Fibroblast of gingiva (primary cell): ENCODE measurements around the gene ZNF35.
"Not testable (repeated sequence)": the region's sequence is repeated elsewhere in the genome, so short reads cannot be mapped to it uniquely, and the experiment has no call there.

ENCODE experiments used
- DNase-seq: peaks from one replicate; pipeline ENCODE4 v3.0.0-alpha.2; 2011; ENCODE audit warnings: low read depth

The ZNF35 gene

GRCh38 chr3:44648564-44649229 lies at the start of gene ZNF35:
Gene ZNF35, plus strand, starts transcription at chr3:44648732. Its CDS starts 2,336 bp downstream, at chr3:44651068.
- DNase-seq, result peak; percentile 90

GRCh38 chr3:44601749-44602148 lies 46.8 kb upstream of the ZNF35 start:
- no peak for DNase-seq

GRCh38 chr3:44612678-44613077 lies 35.9 kb upstream of the ZNF35 start:
- no peak for DNase-seq

- DNase-seq, result peak; percentile 91
Measured at GRCh38 chr3:44624749-44625480, 23.6 kb upstream of the ZNF35 start, which contains the start of gene ZNF197. Gene ZNF197, plus strand, starts transcription at chr3:44625036. Its CDS starts 4,119 bp downstream, at chr3:44629155.

GRCh38 chr3:44628716-44629115 lies 19.8 kb upstream of the ZNF35 start:
- no peak for DNase-seq

- no peak for DNase-seq
Measured at GRCh38 chr3:44632193-44632592, 16.3 kb upstream of the ZNF35 start.

DNA sequence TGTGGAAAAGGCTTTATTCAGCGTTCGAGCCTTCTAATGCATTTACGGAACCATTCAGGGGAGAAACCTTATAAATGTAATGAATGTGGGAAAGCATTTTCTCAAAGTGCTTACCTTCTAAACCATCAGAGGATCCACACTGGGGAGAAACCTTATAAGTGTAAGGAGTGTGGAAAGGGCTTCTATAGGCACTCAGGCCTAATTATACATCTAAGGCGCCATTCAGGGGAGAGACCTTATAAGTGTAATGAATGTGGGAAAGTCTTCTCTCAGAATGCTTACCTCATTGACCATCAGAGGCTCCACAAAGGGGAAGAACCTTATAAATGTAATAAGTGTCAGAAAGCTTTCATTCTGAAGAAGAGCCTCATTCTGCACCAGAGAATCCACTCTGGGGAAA lies 6.2 kb upstream of the ZNF35 start:
- DNase-seq, result no peak

DNA sequence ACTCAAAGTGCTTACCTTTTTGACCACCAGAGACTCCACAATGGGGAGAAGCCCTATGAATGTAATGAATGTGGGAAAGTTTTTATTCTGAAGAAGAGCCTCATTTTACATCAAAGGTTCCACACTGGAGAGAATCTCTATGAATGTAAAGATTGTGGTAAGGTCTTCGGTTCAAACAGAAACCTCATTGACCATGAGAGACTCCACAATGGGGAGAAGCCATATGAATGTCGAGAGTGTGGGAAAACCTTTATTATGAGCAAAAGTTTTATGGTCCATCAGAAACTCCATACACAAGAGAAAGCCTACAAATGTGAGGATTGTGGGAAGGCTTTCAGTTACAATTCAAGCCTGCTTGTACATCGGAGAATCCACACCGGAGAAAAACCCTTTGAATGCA lies 5.5 kb upstream of the ZNF35 start:
- no peak for DNase-seq

GRCh38 chr3:44647771-44648170 lies 761 bp upstream of the ZNF35 start:
- no peak for DNase-seq

DNA sequence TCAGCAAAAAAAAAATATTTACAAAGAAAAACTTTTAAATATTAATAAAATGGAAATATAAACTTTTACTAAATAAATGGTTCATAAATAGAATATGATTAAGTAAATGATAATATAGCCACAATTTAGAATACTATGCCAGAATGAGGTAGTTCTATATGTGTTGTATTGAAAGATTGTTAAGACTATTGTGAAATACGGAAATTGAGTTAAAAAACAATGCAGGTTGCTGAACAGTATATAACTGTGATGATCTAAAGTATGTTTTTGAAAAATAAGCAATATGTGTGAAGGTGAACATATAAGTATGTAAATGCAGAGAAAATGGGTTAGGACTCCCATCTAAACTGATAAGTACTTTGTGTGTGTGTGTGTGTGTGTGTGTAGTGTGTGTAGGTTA lies 1.2 kb downstream of the ZNF35 start:
- no peak for DNase-seq

DNA sequence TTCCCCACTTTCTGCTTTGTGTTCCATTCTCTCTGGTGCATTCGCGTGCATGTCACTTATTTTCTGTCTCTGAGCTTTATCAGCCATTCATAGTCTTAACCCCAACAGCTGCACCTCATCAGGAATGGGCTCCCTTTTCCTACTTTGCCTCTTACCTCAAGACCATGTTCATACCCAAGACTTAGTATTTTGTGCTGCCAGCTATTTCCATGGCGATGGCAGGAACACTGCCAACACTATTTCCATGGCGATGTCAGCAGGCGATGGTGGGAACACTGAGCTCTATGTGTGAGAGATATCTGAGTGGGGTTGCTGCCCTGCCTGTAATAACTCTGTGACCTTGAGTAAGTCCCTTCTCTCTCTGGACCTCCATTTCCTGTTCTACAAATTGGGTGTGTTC lies 5.5 kb downstream of the ZNF35 start:
- DNase-seq, result no peak

DNA sequence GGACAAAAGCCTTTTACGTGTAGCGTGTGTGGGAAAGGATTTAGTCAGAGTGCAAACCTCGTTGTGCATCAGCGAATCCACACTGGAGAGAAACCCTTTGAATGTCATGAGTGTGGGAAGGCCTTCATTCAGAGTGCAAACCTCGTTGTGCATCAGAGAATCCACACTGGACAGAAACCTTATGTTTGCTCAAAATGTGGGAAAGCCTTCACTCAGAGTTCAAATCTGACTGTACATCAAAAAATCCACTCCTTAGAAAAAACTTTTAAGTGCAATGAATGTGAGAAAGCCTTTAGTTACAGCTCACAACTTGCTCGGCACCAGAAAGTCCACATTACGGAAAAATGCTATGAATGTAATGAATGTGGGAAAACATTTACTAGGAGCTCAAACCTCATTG lies 10.5 kb downstream of the ZNF35 start:
- DNase-seq, result no peak

GRCh38 chr3:44659434-44659833 lies 10.9 kb downstream of the ZNF35 start:
- DNase-seq, result no peak

GRCh38 chr3:44661189-44661588 lies 12.7 kb downstream of the ZNF35 start:
- DNase-seq, result no peak

DNA sequence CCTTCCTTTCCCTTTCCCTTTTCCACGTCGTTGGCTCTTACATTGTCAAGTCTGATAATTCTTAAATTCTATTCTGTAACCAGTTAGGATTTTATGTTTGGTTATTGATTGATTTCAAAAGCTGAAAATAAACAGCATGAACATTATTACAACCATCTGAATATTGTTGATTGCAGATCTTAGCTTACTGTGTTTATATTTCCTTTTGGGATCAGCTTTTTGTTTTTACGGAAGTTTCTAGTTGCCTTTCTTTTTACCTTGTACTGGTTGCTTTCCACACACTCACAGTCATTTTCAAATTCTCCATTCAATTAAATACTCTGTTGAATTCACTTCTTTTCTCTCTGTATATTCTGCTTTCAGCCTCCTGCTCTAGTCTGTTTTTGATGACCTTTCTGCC lies 16.6 kb downstream of the ZNF35 start:
- DNase-seq, result no peak

- DNase-seq, result no peak
Measured at GRCh38 chr3:44666346-44666745, 17.8 kb downstream of the ZNF35 start.

- no peak for DNase-seq
Measured at GRCh38 chr3:44669760-44670159, 21.2 kb downstream of the ZNF35 start.

GRCh38 chr3:44673466-44673865 lies 24.9 kb downstream of the ZNF35 start:
- not testable (repeated sequence) for DNase-seq

DNA sequence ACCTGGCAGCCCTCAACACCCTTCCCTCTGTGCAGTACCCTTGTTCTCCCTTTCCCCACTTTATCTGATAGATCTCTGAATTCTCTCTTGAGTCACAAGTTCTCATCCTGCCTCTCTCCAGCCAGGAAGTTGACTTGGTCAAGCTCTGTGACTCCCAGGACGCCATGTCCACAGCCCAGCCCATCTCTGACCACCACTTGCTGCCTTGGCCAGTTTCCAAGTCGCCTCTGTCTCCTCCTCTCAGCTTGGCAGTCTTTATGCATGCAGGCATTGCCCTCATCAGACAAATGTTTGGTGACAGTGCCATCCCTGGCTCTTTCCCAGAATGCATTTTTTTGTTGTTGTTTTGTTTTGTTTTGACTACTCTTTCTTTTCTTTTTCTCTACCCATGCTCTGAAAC lies 25.7 kb downstream of the ZNF35 start:
- no peak for DNase-seq

DNA sequence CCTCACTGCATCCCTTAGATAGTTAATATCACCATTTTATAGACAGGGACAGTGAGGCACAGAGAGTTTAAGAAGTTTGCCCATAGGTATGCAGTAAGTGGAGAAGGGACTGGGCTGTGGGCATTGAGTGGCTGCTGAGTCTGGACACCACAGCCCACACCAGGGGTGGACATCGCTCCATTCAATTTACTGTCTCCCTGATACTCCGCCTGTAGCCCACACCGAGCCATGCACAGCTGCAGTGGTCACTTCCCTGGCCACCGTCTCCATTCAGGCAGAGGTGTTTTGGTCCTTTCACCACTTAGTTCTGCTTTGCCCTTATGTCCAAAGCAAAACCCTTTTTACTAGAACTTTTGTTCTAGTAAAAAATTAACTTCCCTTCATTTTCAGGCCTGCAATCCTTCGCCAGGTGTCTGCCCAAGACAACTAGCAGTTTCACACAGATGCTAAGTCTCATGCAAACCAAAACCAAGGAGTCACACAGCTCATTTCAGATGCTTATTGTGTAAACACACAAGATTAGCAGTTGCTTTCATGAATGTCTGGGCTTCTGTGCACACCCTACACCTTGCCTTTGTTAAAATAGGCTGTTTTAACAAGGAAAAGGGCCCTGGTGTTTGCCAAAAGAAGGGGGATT lies 30.1 kb downstream of the ZNF35 start:
- DNase-seq, result no peak

DNA sequence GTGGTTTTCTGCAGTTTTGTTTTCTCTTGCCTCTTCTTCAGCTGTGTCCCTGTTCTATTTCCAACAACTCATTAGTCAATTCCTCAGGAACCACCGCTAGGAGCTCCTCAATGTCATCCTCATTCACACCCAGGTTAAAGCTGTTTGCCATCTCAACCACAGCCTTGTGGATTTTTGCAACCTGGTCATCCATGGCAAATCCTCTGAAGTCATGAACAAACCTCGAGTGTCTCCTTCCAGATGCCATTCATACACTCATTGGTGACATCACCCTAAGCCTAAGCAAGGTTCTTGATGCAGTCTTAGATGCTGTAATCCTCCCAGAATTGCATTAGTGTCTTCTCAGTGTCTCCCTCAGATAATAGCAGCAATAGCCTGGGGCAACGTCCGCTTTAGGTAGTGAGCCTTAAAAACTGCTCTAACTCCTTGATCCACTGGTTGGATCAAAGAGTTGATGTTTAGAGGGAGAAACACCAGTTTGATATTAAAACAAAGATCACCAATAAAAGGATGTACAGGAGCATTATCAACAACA lies 32.5 kb downstream of the ZNF35 start:
- no peak for DNase-seq

GRCh38 chr3:44682182-44682896 lies 33.8 kb downstream of the ZNF35 start:
- no peak for DNase-seq
